HCT116 (cell line): ENCODE data around the gene LTBP1. TPM values are rescaled to one million over a fixed set of nuclear protein-coding genes. Genes with fewer than 3 reads are reported as not detected.

Experiments
- ATAC-seq: fragments of 200-7000 bp; cut with Tn5 transposase; 2 replicates; pipeline ENCODE4 v1.9.1; 2020; ENCODE audit warnings: mild to moderate bottlenecking, moderate library complexity
- BruUV-seq: library from RNA; stranded (reverse); fragments of 400-500 nt; replicated peaks from 2 replicates; lab custom pipeline; 2021; lab: Mats Ljungman, UMichigan
- CTCF ChIA-PET: fragments of 300-600 bp; sonication (Branson Sonifier 250); formaldehyde crosslinking; loops from one replicate; lab custom pipeline; 2021; ENCODE audit warnings: antibody characterized with exemption; lab: Charles Lee
- POLR2A ChIA-PET: fragments of 300-600, 350-600 bp; sonication (Branson Sonifier 250); formaldehyde crosslinking; loops from one replicate; lab custom pipeline; 2021; ENCODE audit warnings: antibody characterized with exemption; lab: Charles Lee
- RAD21 ChIA-PET, 2 experiments: fragments of 300-600 bp; sonication (Branson Sonifier 250); formaldehyde crosslinking; loops; one replicate each; lab custom pipeline; 2023; ENCODE audit warnings: low total read pairs in 2 of 2; ENCODE audit not compliant: uncharacterized antibody in 2 of 2, unreplicated experiment in 2 of 2, low non-redundant PET in 1 of 2; lab: Charles Lee
- DNase-seq: peaks from one replicate; pipeline ENCODE4 v3.0.0-alpha.2; 2010; ENCODE audit warnings: low read depth, low spot score
- H2AFZ ChIP-seq: fragments of 200-600 bp; shearing (Covaris generic), sonication (generic); 2 replicates; pipeline ENCODE4 v1.6.1; 2017; ENCODE audit warnings: low read depth, mixed run types, mixed read lengths, antibody characterized with exemption, low read length; ENCODE audit not compliant: poor library complexity, severe bottlenecking
- H3K27ac ChIP-seq: 2 replicates; pipeline ENCODE4 v1.5.1; 2012; ENCODE audit warnings: low read depth, low read length
- H3K27me3 ChIP-seq: fragments of 200-600 bp; sonication (generic); 2 replicates; pipeline ENCODE4 v1.6.1; 2016; ENCODE audit warnings: mixed run types, low read length, mixed read lengths; ENCODE audit not compliant: insufficient read depth
- H3K36me3 ChIP-seq, 2 experiments: fragments of 200-500 bp in 1 of 2; fragments of 200-600 bp in 1 of 2; sonication (Bioruptor generic) in 1 of 2; sonication (generic) in 1 of 2; 2 replicates each; pipeline versions ENCODE4 v1.5.1 to v1.6.1; 2014 to 2016; ENCODE audit warnings: low read length in 2 of 2, inconsistent platforms in 1 of 2, mixed read lengths in 1 of 2, mixed run types in 1 of 2; ENCODE audit not compliant: insufficient read depth in 2 of 2, control insufficient read depth in 1 of 2
- H3K4me1 ChIP-seq, 2 experiments: fragments of 200-600 bp in 1 of 2; sonication (generic) in 1 of 2; 2 replicates each; pipeline versions ENCODE4 v1.5.1 to v1.6.1; 2012 to 2017; ENCODE audit warnings: low read length in 2 of 2, inconsistent platforms in 1 of 2, mild to moderate bottlenecking in 1 of 2, mixed read lengths in 1 of 2, mixed run types in 1 of 2, moderate library complexity in 1 of 2; ENCODE audit not compliant: insufficient read depth in 2 of 2, control insufficient read depth in 1 of 2
- H3K4me2 ChIP-seq: fragments of 200-600 bp; sonication (generic); 2 replicates; pipeline ENCODE4 v1.6.1; 2017; ENCODE audit warnings: mixed run types, low read length, mixed read lengths
- H3K4me3 ChIP-seq, 2 experiments: fragments of 200-600 bp in 1 of 2; sonication (generic) in 1 of 2; replicated peaks in 1 of 2; 2 replicates each; pipeline ENCODE4 v1.5.1; 2011 to 2016; ENCODE audit warnings: low read length in 2 of 2, control low read depth in 1 of 2, low read depth in 1 of 2, mild to moderate bottlenecking in 1 of 2, mixed read lengths in 1 of 2, mixed run types in 1 of 2
- H3K79me2 ChIP-seq: fragments of 200-600 bp; sonication (generic); 2 replicates; pipeline ENCODE4 v1.6.1; 2017; ENCODE audit warnings: mild to moderate bottlenecking, mixed run types, low read length, moderate library complexity, mixed read lengths; ENCODE audit not compliant: insufficient read depth
- H3K9ac ChIP-seq: fragments of 200-600 bp; sonication (generic); 2 replicates; pipeline ENCODE4 v1.6.1; 2016; ENCODE audit warnings: low read length, mixed read lengths
- H3K9me2 ChIP-seq: fragments of 200-600 bp; sonication (generic), shearing (Covaris generic); 2 replicates; pipeline ENCODE4 v1.6.1; 2017; ENCODE audit warnings: mixed run types, mild to moderate bottlenecking, moderate library complexity; ENCODE audit not compliant: insufficient read depth
- H3K9me3 ChIP-seq, 2 experiments: fragments of 200-500 bp in 1 of 2; fragments of 200-600 bp in 1 of 2; sonication (Bioruptor generic) in 1 of 2; sonication (generic) in 1 of 2; 2 replicates each; pipeline ENCODE4 v1.6.1; 2014 to 2017; ENCODE audit warnings: low read length in 2 of 2, mixed read lengths in 2 of 2, inconsistent platforms in 1 of 2, low read depth in 1 of 2, mild to moderate bottlenecking in 1 of 2, mixed run types in 1 of 2, moderate library complexity in 1 of 2; ENCODE audit not compliant: control insufficient read depth in 1 of 2, insufficient read depth in 1 of 2
- H4K20me1 ChIP-seq: fragments of 200-600 bp; sonication (generic), shearing (Covaris generic); 2 replicates; pipeline ENCODE4 v1.6.1; 2017; ENCODE audit warnings: mixed run types, mild to moderate bottlenecking, moderate library complexity; ENCODE audit not compliant: insufficient read depth
- ATF3 ChIP-seq: IDR thresholded peaks from 2 replicates; pipeline ENCODE4 v1.6.1; 2012
- CBX3 ChIP-seq: IDR thresholded peaks from 2 replicates; pipeline ENCODE4 v1.6.1; 2012; ENCODE audit warnings: low read depth
- CEBPB ChIP-seq: IDR thresholded peaks from 2 replicates; pipeline ENCODE4 v1.6.1; 2012; ENCODE audit warnings: low read depth
- CTCF ChIP-seq, 3 experiments: fragments of 200-600 bp in 1 of 3; sonication (generic) in 1 of 3; IDR thresholded peaks in 2 of 3; conservative IDR thresholded peaks in 1 of 3; 2 replicates each; pipeline ENCODE4 v1.5.1; 2012 to 2017; ENCODE audit warnings: low read depth in 2 of 3, low read length in 2 of 3, antibody characterized with exemption in 1 of 3, borderline replicate concordance in 1 of 3, control low read depth in 1 of 3, mild to moderate bottlenecking in 1 of 3, mixed read lengths in 1 of 3, mixed run types in 1 of 3, moderate library complexity in 1 of 3; ENCODE audit not compliant: insufficient read depth in 1 of 3
- ELF1 ChIP-seq: IDR thresholded peaks from 2 replicates; pipeline ENCODE4 v1.6.1; 2012; ENCODE audit warnings: low read depth, borderline replicate concordance
- EZH2 ChIP-seq: fragments of 200-600 bp; sonication (generic); IDR thresholded peaks from 2 replicates; pipeline ENCODE4 v1.6.1; 2017; ENCODE audit warnings: antibody characterized with exemption, mixed run types
- EZH2phosphoT487 ChIP-seq: fragments of 200-600 bp; IDR thresholded peaks from 2 replicates; pipeline ENCODE4 v1.6.1; 2018; ENCODE audit warnings: antibody characterized with exemption, borderline replicate concordance
- FOSL1 ChIP-seq: IDR thresholded peaks from 2 replicates; pipeline ENCODE4 v1.6.1; 2012; ENCODE audit warnings: low read depth
- JUND ChIP-seq: IDR thresholded peaks from 2 replicates; pipeline ENCODE4 v1.6.1; 2012
- MAX ChIP-seq: IDR thresholded peaks from 2 replicates; pipeline ENCODE4 v1.6.1; 2012
- POLR2AphosphoS5 ChIP-seq: IDR thresholded peaks from 2 replicates; pipeline ENCODE4 v1.6.1; 2011; ENCODE audit warnings: mild to moderate bottlenecking, low read depth, low read length, moderate library complexity
- RAD21 ChIP-seq: IDR thresholded peaks from 2 replicates; pipeline ENCODE4 v1.6.1; 2012; ENCODE audit warnings: low read depth, mild to moderate bottlenecking
- REST ChIP-seq: IDR thresholded peaks from 2 replicates; pipeline ENCODE4 v1.6.1; 2012; ENCODE audit warnings: low read depth
- TCF7L2 ChIP-seq: IDR thresholded peaks from 2 replicates; pipeline ENCODE4 v1.7.0; 2011; ENCODE audit warnings: borderline replicate concordance, inconsistent platforms; ENCODE audit not compliant: insufficient read depth, insufficient read length; ENCODE audit errors: extremely low read depth
- YY1 ChIP-seq: IDR thresholded peaks from 2 replicates; pipeline ENCODE4 v1.6.1; 2011; ENCODE audit warnings: low read length, low read depth, moderate library complexity, mild to moderate bottlenecking; ENCODE audit not compliant: insufficient replicate concordance; ENCODE audit errors: extremely low read depth
- ZBTB33 ChIP-seq: IDR thresholded peaks from 2 replicates; pipeline ENCODE4 v1.6.1; 2011; ENCODE audit warnings: mild to moderate bottlenecking, low read length, moderate library complexity; ENCODE audit not compliant: insufficient replicate concordance; ENCODE audit errors: extremely low read depth
- ZFX ChIP-seq: fragments of 450-650 bp; IDR thresholded peaks from 2 replicates; pipeline ENCODE4 v1.6.1; 2017
- intact Hi-C: fragments of 100-400 bp; cut with micrococcal nuclease; formaldehyde crosslinking; loops from 2 replicates; pipeline ENCODE4 v1.10.0; 2022
- total RNA-seq: library from RNA; stranded (reverse); gene quantifications from one replicate; pipeline ENCODE4 v1.2.1, GENCODE V29; 2021; ENCODE audit not compliant: unreplicated experiment

LTBP1 gene
- total RNA-seq, 1 experiment from 2014 or later, result 5.1 TPM

GRCh38 chr2:33354981-33355380, 408.2 kb downstream of the LTBP1 start:
- Histone ChIP-seq H3K9ac (no peak overlapping the region), H3K9me3 (peaks cover 0 to 7% of the 10 kb centered on the region in 2 experiments; a peak in 1 of 4 replicates), H3K79me2 (no peaks in the 10 kb centered on the region), H4K20me1 (no peaks in the 10 kb centered on the region), H3K4me1 (no peaks in the 10 kb centered on the region), H3K4me2 (no peak overlapping the region), H3K27ac (no peak overlapping the region), H3K9me2 (no peaks in the 10 kb centered on the region), H3K4me3 (no peak overlapping the region), H3K27me3 (no peaks in the 10 kb centered on the region), H2AFZ (no peak overlapping the region), H3K36me3 (no peaks in the 10 kb centered on the region)
- DNase-seq (no peak), ATAC-seq (no peak)
- intact Hi-C loops, result no loop called here
- TF ChIP-seq ZFX (no peak), REST (no peak), CEBPB (no peak), CBX3 (no peak), JUND (no peak), ZBTB33 (no peak), EZH2 (no peak), MAX (no peak), YY1 (no peak), POLR2AphosphoS5 (no peak), EZH2phosphoT487 (no peak), RAD21 (no peak), ELF1 (no peak), ATF3 (no peak), TCF7L2 (no peak), CTCF (IDR thresholded peaks at IDR 0.05 in 2 of 3, conservative IDR thresholded peaks at IDR 0.05 in 1 of 3; ENCODE audit: borderline replicate concordance in 1 of 3, insufficient read depth in 1 of 3, low read depth in 2 of 3, low read length in 2 of 3) (no peak), FOSL1 (no peak)
- BruUV-seq, result no TSS peak
- ChIA-PET CTCF (no interaction called here), POLR2A (no interaction called here), RAD21 (no interaction called here)
